Glomerular endothelial cell (primary cell): ENCODE data around the gene COG1. TPM values are rescaled to one million over a fixed set of nuclear protein-coding genes. Genes with fewer than 3 reads are reported as not detected.

Experiments used
- DNase-seq: peaks from one replicate; pipeline ENCODE4 v3.0.0-alpha.2; 2011; ENCODE audit warnings: low read depth, low spot score; ENCODE audit errors: extremely low read depth
- total RNA-seq: library from RNA; depleted of rRNA; stranded (reverse); fragments of >200 nt; gene quantifications from 2 replicates; pipeline ENCODE4 v1.2.3, GENCODE V29; 2015

COG1 gene
- total RNA-seq, 1 donor from 2014 or later = 27.5 TPM

GRCh38 chr17:73198930-73199260, 6.0 kb downstream of the COG1 start:
- DNase-seq = no peak

- no peak for DNase-seq
These were observed 7.0 kb downstream of the COG1 start for GRCh38 chr17:73199751-73200317.

GRCh38 chr17:73200476-73200875, 7.6 kb downstream of the COG1 start:
- no peak for DNase-seq

GRCh38 chr17:73201215-73202069, 8.6 kb downstream of the COG1 start:
- DNase-seq = no peak

DNA sequence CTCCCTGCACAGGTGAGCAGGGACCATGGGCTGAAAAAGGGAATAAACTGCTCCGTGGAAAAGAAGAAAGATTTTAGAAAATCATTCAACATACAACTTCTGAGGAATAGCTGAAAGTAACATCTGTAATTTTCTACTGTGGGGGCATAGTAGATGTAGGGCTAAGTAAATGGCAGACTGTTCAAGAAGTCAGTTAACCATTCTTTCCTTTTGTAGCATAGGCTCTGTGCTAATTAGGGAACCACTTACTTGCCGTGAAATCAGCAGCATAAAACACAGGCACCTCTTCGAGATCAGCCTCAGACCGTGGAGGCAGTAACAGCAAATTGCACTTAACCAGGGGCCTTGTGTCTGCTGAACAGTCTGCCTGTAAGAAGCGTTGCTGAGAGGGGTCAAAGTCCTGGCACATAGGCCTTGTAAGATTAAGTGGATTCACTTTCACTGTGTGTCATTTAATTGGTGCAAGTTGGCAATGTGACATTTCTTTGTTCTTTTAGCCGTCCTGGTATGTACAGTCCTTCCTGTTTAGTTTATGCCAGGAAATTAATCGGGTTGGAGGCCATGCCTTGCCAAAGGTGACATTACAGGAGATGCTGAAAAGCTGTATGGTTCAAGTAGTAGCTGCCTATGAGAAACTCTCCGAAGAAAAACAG, 10.4 kb downstream of the COG1 start:
- DNase-seq = peak; percentile 71

- no peak for DNase-seq
These were observed 11.1 kb downstream of the COG1 start for GRCh38 chr17:73203788-73204479.

DNA sequence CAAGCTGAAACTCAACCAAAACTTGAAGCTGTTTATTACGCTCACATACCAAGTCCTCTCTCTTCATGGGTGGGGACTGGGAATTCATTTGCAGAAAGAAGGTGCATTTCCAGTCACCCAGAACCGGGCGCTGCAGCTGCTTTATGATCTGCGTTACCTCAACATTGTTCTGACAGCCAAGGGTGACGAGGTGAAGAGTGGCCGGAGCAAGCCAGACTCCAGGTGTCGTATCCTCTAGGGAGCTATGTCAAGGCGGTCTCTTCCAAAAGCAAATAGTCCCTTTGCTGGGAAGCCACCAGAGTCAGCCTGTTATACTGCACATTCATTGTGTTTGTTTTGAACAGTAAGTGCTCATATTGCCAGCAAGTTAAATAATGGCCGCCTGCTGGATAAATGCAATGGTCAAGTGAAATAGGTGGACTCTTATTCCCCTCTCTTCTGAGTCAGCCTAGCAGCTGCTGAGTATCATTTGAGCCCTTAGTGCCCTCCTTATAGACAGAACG, 12.7 kb downstream of the COG1 start:
- DNase-seq = no peak

- no peak for DNase-seq
These were observed 15.4 kb downstream of the COG1 start for GRCh38 chr17:73208139-73208827.

GRCh38 chr17:73209436-73209835, 16.6 kb downstream of the COG1 start:
- DNase-seq = no peak

- no peak for DNase-seq
These were observed 17.3 kb downstream of the COG1 start for GRCh38 chr17:73210002-73210678.

DNA sequence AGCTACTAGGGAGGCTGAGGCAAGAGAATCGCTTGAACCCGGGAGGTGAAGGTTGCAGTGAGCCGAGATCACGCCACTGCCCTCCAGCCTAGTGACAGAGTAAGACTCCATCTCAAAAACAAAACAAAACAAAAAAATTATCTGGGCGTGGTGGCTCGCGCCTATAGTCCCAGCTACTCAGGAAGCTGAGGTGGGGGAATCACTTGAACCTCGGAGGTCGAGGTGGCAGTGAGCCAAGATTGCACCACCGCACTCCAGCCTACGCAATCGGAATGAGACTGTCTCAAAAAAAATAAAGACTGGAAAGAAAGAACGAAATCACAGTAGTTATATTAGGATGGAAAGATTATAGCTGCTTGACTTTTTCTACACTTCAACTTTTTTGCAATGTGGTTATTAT, 18.9 kb downstream of the COG1 start:
- no peak for DNase-seq

DNA sequence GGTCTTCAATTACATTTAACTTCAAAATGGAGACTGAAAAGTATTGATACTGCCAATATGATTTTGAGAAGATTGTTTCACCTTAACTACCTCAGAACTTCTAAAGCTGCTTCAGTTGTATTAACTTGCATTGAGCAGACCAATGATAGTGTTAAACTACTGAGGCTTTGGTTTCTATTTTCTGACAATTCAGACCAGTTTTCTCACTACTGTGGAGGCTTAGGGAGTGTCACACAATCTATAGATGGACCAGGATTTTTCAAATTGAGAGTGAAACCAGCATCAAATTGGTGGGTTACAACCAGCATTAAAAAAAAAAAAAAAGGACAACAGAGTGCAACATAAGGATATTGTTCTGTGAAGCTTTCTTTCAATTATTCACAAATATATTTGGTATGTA, 21.2 kb downstream of the COG1 start:
- no peak for DNase-seq

- no peak for DNase-seq
These were observed 22.0 kb downstream of the COG1 start for GRCh38 chr17:73214851-73215250.

- no peak for DNase-seq
These were observed 22.6 kb downstream of the COG1 start for GRCh38 chr17:73215447-73215846.

GRCh38 chr17:73223626-73224230, 30.9 kb downstream of the COG1 start:
- DNase-seq = no peak

- DNase-seq = no peak
These were observed 31.4 kb downstream of the COG1 start for GRCh38 chr17:73224237-73224636.

GRCh38 chr17:73224663-73225305, 31.9 kb downstream of the COG1 start:
- no peak for DNase-seq

DNA sequence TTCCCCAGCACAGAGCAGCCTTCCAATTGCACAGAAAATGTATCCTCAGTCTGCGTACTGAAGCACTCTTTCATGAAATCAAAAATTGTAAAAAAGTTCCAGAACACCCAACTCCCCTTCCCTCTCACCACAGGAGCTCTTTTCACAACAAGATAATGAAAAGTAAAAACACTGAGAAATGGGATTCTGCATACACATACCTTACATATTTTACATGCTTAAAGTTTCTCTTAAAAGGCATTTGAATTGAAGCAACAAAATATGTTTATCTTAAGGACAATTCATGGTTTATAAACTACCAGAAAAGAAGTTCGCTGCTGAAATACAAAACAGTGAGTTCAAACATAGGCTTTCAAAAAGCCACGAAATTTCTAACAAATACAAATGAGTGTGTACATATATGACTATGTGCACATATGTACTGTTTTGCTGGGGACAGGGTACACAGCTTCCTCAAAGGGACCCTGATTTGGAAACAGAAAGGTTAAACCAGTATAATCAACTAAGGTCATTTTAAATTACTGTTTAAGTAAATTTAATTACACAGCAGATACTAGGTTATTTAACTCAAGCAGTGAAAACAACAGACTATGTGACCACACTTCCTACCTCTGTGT, 33.8 kb downstream of the COG1 start:
- DNase-seq = no peak

- no peak for DNase-seq
These were observed 34.5 kb downstream of the COG1 start for GRCh38 chr17:73227379-73227778.
